ENCODE data around the gene ENTPD1. TPM values are rescaled to one million over a fixed set of nuclear protein-coding genes. Genes with fewer than 3 reads are reported as not detected.

ENTPD1 gene
- total RNA-seq, 4 donors from 2014 or later, result 7.5 to 39.4 (median 22.2) TPM

DNA sequence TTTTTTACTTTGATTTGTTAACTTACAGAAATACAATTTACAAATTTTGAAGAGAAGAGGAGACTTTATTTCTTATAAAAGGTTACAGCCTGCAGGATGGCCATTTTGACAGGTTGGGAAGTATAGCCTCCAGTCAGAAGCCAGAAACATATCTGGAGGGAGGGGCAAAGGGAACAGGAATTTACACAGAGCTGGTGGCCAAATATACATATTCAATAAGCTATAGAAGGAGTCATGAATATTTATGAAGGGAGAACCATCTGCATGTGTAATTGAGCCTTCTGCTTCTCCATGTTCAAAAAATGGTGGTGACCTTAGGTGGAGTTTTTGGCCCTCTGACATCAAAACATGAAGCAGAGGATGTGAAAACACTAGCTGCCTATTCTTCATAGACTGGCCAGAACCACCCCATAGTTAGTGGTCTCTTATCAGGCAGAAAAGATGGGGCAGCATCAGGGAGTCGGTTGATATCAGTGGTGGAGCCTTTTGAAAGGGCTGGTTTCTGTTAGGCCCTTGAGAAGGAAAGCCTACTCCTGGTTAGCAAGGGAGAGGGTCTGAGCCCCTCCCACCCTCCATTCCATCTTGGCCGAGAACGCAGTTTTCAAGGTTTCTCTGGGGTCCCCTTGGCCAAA is 57.2 kb downstream of the ENTPD1 start:
- TF ChIP-seq, protein P1, sequence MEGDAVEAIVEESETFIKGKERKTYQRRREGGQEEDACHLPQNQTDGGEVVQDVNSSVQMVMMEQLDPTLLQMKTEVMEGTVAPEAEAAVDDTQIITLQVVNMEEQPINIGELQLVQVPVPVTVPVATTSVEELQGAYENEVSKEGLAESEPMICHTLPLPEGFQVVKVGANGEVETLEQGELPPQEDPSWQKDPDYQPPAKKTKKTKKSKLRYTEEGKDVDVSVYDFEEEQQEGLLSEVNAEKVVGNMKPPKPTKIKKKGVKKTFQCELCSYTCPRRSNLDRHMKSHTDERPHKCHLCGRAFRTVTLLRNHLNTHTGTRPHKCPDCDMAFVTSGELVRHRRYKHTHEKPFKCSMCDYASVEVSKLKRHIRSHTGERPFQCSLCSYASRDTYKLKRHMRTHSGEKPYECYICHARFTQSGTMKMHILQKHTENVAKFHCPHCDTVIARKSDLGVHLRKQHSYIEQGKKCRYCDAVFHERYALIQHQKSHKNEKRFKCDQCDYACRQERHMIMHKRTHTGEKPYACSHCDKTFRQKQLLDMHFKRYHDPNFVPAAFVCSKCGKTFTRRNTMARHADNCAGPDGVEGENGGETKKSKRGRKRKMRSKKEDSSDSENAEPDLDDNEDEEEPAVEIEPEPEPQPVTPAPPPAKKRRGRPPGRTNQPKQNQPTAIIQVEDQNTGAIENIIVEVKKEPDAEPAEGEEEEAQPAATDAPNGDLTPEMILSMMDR (IDR thresholded peaks at IDR 0.05), result no peak
- no peak for ATAC-seq (ENCODE audit: low FRiP score)
- no peak for DNase-seq (ENCODE audit: low spot score)

DNA sequence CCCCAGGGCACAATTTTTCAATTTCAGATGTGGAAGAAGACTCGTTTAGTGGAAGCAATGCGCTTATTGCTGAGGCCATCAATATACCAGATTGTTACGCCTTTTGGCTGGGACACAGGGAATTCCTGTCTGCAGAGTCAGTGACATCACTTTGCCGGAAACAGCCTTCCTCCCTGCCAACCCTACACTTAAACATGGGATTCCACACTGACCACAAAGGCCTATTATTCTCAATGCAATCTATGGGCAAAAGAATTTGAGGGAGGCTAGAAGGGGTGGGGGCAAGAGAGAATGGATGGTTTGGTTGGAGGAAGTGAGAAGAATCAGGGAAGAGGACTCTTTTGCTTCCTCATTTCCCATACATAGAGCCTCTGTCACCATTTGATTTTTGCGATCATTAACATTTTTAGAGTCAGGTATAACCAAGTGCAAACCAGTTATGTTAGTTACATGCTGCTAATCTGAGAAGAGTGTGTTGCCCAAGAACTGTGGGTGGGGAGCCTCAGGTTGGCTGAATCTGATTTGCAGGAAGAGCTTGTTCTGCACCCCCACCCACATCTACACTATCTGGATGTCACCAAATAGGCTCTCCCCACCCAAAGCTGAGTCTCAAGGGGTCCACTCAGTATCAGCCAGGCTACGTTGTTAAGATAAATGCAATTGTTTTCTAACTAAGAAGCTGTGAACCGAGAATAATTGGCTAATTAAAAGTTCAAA is 58.2 kb downstream of the ENTPD1 start:
- TF ChIP-seq, protein P1 (IDR thresholded peaks at IDR 0.05), result no peak
- no peak for DNase-seq (ENCODE audit: low spot score)
- peak; percentile 32 for ATAC-seq (ENCODE audit: low FRiP score)

DNA sequence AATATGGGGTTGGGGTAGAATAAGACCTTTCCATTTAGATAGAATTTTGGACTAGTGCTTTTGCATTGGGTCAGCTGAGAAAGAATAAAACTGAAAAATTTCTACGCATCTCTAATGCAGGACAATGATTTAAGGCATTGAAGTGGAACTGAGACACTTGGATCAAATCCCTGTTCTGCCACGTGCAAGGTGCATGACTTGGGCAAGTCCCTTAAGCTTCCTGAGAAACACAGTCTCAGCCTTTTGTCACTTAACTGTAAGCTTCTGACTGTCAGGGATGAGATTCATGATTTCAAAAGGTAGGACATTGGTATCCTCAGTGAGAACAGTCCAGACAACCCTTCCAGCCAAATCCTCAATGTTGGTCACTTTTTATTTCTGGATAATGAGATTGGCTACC is 59.2 kb downstream of the ENTPD1 start:
- TF ChIP-seq, protein P1 (IDR thresholded peaks at IDR 0.05), result no peak
- no peak for DNase-seq (ENCODE audit: low spot score)
- no peak for ATAC-seq (ENCODE audit: low FRiP score)

DNA sequence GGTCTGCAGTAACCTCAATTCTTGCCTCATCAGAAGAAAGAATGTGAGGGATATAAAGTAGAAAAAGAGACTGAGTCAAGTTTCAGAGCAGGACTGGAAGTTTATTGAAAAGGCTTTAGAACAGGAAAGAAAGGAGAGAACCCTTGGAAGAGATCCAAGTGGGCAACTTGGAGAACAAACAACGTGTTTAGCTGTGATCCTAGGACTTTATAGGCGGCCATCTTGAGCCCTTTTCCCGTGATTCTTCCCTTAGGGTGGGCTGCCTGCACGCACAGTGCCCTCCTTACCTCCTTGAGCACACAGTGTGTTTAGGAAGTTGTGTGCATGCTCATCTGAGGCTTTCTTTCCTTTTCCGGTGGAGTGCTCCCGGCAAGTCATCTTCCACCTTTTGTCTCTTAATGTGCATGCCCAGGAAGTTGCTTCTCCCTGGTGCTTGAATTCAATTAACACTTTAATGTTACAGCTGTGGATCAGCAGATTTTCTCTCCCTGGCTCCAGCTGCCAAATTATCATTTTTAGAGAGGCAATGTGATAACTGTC is 59.8 kb downstream of the ENTPD1 start:
- DNase-seq (ENCODE audit: low spot score) (no peak), ATAC-seq (ENCODE audit: low FRiP score) (no peak)
- TF ChIP-seq, protein P1 (IDR thresholded peaks at IDR 0.05), result no peak

DNA sequence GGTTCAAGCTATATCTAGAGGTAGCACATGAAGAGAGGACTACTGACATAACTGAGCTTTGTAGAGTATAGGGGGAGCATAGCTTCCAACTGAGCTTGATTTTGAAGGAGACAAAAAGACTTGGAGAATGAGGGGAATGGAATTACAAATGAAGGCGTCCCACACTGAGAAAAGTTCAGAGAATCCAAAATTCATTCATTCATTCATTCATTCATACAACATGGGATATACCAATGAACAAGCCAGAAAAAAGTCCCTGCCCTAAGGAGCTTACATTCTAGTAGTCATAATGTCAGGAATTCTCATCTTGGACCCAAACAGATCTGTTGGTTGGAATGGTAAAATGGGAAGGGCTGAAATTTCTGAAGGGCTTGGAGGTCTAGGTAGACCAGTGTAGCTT is 62.0 kb downstream of the ENTPD1 start:
- TF ChIP-seq, protein P1 (IDR thresholded peaks at IDR 0.05), result no peak
- ATAC-seq (ENCODE audit: low FRiP score), result no peak

DNA sequence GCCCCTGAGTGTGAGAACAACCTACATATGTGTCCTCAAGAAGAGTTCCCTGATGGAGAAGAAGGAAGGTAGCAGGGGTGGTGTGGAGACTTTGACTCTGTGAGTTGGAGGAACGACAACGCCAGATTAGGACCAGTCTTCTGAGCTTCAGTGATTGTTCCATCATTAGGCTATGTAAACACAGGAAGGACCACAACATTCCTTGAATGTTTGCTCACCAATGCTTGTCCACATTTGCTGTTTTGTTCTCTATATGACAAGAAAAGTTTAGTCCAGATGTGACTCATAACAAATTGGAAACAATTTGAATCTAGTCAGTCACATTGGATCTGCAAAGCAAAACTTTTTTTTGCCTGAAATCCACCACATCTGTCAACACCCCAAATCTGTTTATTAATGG is 62.7 kb downstream of the ENTPD1 start:
- ATAC-seq (ENCODE audit: low FRiP score) (no peak), DNase-seq (ENCODE audit: low spot score) (no peak)
- TF ChIP-seq, protein P1 (IDR thresholded peaks at IDR 0.05), result no peak

More for the DNA sequence above, 62.0 kb downstream of the ENTPD1 start:
- no peak for DNase-seq (ENCODE audit: low spot score)

Data from omental fat pad (tissue), 4 donors.